Measurements from ENCODE around the gene TAAR1.
"Not testable (repeated sequence)": the region's sequence is repeated elsewhere in the genome, so short reads cannot be mapped to it uniquely, and the experiment has no call there.

The TAAR1 gene

DNA sequence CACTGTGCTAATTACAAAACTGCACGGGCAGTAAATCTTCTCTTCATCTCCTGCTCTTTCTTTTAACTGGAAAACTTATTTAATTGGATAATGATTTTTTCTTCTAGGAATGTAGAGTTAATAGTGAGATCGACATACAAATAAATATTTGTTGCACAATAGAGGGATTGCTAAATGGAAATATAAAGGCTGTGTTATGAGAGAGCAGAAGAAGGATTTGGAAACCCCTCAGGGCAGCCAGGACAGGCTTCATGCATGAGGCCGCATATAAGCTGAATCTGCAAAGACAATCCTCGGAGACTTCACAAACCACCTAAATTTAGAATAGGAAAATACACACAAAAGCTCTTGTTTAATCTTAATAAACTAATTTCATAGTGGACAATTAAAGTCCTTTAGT lies 2.9 kb upstream of the TAAR1 start:
- no peak for DNase-seq (ENCODE audit: low read depth)

DNA sequence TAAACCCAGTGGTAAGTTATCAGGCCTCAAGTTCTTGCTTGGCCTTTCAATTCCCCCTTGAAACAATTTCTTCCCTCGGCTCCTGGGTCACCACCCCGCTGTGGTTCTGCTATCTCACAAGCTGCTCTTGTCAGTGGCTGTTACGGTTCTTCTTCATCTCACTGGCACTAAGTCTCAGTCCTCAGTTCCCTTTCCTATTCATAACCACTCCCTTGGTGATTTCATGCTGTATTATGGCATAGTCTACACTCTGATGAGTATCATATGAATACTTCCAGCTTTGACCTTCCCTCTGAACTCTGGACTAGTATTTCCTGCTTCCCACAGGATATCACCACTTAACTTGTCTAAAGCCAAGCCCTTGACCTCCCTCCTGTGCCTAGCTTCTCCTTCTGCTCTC lies 7.9 kb downstream of the TAAR1 start:
- DNase-seq (ENCODE audit: low read depth) = no peak

DNA sequence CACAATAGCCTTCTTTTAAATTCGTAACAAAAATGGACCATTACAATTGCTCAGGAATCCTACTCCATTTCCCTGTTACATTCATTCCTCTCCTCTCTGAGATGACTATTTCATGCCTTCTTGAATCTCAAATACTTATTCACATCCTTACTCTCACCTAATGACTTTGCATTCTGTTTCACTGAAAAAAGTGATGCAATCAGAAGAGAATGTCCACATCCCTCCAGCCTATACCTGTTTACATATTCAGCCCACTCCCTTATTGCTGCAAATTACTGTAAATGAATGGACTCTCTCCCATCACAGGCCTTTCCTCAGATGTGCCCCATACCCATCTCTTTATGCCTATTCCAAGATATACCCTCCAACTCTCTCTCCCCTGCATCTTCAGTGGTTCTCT lies 8.6 kb downstream of the TAAR1 start:
- no peak for DNase-seq (ENCODE audit: low read depth)

DNA sequence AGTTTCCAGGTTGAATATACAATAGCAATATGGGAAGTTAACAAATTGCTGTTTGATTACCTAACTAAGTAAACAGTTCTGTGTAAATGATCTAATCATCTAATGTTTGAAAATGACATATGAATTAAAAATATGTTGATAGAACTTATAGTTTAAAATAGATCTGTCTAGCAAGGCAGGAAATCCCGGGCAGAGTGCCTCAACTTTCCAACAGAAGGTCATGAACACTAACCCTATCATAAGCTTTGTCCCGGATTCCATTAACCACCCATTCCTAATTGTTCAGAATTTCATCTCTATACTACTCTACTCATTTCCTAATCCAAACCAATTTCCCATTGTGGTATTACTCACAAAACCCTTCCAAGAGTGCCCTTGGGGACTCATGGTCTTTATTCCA lies 10.2 kb downstream of the TAAR1 start:
- DNase-seq (ENCODE audit: low read depth) = no peak

- DNase-seq (ENCODE audit: low read depth) = no peak
Measured at GRCh38 chr6:132648356-132648755, 10.6 kb downstream of the TAAR1 start.

- no peak for DNase-seq (ENCODE audit: low read depth)
Measured at GRCh38 chr6:132643547-132643946, 15.4 kb downstream of the TAAR1 start.

- DNase-seq (ENCODE audit: low read depth) = not testable (repeated sequence)
Measured at GRCh38 chr6:132637135-132637534, 21.8 kb downstream of the TAAR1 start.

- DNase-seq (ENCODE audit: low read depth) = not testable (repeated sequence)
Measured at GRCh38 chr6:132635906-132636305, 23.1 kb downstream of the TAAR1 start.

DNA sequence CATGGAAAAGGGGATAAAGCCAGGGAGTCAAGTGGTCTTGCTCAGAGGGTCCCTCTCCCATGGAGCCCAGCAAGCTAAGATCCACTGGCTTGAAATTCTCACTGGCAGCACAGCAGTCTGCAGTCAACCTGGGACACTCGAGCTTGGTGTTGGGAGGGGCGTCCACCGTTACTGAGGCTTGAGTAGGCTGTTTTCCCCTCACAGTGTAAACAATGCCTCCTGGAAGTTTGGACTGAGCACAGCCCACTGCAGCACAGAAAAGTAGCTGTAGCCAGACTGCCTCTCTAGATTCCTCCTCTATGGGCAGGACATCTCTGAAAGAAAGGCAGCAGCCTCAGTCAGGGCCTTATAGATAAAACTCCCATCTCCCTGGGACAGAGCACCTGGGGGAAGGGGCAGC lies 23.7 kb downstream of the TAAR1 start:
- DNase-seq (ENCODE audit: low read depth) = not testable (repeated sequence)

- no peak for DNase-seq (ENCODE audit: low read depth)
Measured at GRCh38 chr6:132634796-132635195, 24.2 kb downstream of the TAAR1 start.

GRCh38 chr6:132633362-132633761 lies 25.6 kb downstream of the TAAR1 start:
- no peak for DNase-seq (ENCODE audit: low read depth)

DNA sequence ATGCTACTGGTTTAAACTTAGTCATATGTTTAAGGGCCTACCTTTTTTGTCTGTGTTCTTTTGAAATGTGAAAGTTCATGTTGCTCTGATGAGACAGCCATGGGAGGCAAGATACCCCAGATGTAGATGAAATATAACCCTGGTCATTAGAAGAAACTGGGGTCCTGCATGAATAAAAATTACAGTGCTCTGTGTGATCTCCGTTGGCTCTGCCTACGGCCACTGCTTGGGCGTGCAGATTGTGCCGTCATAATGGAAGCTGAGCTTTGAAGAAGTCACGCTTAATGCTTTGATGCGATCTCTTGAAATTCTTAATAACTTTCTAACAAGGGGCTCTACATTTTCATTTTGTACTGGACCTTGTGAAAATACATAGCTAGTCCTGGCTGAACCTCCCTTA lies 34.8 kb downstream of the TAAR1 start, which contains the start of gene TAAR2:
Gene TAAR2 (minus strand): TSS at position 101 of the 400 bp plus-strand sequence. CDS start 0 bp downstream, at position 101.
- no peak for DNase-seq (ENCODE audit: low read depth)

DNA sequence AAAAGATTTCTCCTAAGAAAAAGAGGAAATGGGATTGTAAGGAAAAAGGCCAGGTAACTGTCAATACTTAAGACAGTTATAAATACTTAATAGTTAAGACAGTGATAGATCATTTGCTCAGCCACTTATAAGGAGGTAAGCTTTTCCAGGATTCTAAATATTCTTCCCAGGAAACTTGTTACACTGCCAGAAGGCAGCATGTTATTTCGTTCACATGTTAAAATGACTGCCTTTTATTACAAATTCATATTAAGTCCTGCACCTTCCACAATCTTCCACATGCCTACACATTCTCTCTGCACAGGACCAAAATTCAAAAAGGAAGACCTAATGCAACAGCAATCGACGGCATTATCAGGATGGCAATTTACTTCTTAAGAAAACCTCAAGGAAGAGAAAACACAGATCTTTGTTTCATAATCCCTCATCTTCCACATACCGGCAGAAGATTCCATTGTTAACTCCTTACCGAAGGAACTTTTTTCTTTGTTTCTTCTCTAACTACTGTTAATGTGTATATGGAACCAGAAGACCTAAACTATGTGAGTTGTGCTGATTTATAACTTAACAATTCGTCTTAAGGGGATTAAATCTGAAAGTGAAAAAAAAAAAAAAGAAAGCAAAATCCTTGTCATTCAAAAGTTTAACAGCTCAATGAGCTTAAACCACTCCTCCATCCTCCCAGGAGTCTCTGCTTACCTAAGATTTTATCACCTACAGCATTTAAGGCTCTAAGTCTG lies 35.7 kb downstream of the TAAR1 start:
- DNase-seq (ENCODE audit: low read depth) = no peak

DNA sequence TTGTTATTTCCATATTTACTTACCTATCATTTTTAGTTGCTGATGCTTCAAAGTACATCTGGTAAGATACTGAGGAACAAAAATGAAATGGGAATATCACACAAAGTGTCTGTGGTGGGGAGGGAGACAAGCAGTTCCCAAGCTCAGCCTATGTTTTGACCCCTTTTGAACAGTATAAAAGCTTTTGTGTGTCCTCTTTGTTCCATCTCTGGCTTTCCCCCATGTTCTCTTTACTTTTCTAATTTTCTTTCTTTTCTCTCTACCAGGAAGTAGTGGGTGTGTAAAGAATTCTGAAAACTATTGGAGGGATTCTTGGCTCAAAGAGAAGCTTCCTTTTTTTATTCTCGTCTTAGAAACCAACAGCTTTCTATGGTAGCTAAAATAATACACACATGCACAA lies 42.3 kb downstream of the TAAR1 start:
- DNase-seq (ENCODE audit: low read depth) = no peak

- no peak for DNase-seq (ENCODE audit: low read depth)
Measured at GRCh38 chr6:132614554-132614953, 44.4 kb downstream of the TAAR1 start.

GRCh38 chr6:132612449-132613108 lies 46.4 kb downstream of the TAAR1 start:
- no peak for DNase-seq (ENCODE audit: low read depth)

DNA sequence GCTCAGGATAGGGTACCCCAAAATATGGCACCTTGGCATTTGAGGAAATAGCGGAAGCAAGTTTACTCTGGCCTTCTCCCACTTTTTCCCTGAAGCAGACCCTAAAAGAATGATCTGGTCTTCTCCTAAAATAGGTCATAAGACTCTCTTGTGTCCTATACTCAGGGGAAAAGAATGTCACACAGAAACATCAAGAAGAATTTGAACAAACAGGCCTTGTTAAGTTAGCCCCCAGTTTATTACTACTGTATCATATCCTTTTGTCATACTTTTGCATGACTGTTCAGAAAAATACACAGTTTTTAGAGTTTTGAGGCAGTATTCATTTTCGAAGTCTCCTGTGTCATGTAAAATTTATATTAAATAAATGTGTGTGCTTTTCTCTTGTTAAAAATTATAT lies 47.4 kb downstream of the TAAR1 start:
- DNase-seq (ENCODE audit: low read depth) = no peak

- no peak for DNase-seq (ENCODE audit: low read depth)
Measured at GRCh38 chr6:132607544-132608233, 51.3 kb downstream of the TAAR1 start.

- no peak for DNase-seq (ENCODE audit: low read depth)
Measured at GRCh38 chr6:132604635-132605152, 54.3 kb downstream of the TAAR1 start.

GRCh38 chr6:132600900-132601299 lies 58.1 kb downstream of the TAAR1 start:
- not testable (repeated sequence) for DNase-seq (ENCODE audit: low read depth)

- no peak for DNase-seq (ENCODE audit: low read depth)
Measured at GRCh38 chr6:132598473-132598872, 60.5 kb downstream of the TAAR1 start.

GRCh38 chr6:132596201-132596600 lies 62.8 kb downstream of the TAAR1 start:
- no peak for DNase-seq (ENCODE audit: low read depth)

Data from HS-27A (cell line).